Measurements from ENCODE around the gene LGI1. TPM values are rescaled to one million over a fixed set of nuclear protein-coding genes. Genes with fewer than 3 reads are reported as not detected.

LGI1 gene
- total RNA-seq, 1 donor from 2014 or later = not detected

- no peak for TF ChIP-seq CTCF (IDR thresholded peaks at IDR 0.05; ENCODE audit: insufficient read depth, low read length, poor library complexity, severe bottlenecking)
- DNase-seq (ENCODE audit: low read depth) = no peak
- peaks cover 5% of the 10 kb centered on the region for H3K27me3 ChIP-seq (ENCODE audit: control insufficient read depth, insufficient read depth, low read length)
- H3K36me3 ChIP-seq (ENCODE audit: control insufficient read depth, insufficient read depth, low read length) = no peaks in the 10 kb centered on the region
- no peak overlapping the region for H3K4me3 ChIP-seq (ENCODE audit: low read depth, low read length)
These were observed 17.6 kb downstream of the LGI1 start for GRCh38 chr10:93775356-93775755.

- no peak for TF ChIP-seq CTCF (IDR thresholded peaks at IDR 0.05; ENCODE audit: insufficient read depth, low read length, poor library complexity, severe bottlenecking)
- DNase-seq (ENCODE audit: low read depth) = no peak
- Histone ChIP-seq H3K27me3 (ENCODE audit: control insufficient read depth, insufficient read depth, low read length) (peaks cover 5% of the 10 kb centered on the region), H3K36me3 (ENCODE audit: control insufficient read depth, insufficient read depth, low read length) (no peaks in the 10 kb centered on the region), H3K4me3 (ENCODE audit: low read depth, low read length) (no peak overlapping the region)
These were observed 19.4 kb downstream of the LGI1 start for GRCh38 chr10:93777092-93777491.

- H3K27me3 ChIP-seq (ENCODE audit: control insufficient read depth, insufficient read depth, low read length) = no peaks in the 10 kb centered on the region
These were observed 26.3 kb downstream of the LGI1 start for GRCh38 chr10:93784059-93784458.

GRCh38 chr10:93788413-93789208, 30.9 kb downstream of the LGI1 start:
- no peak for DNase-seq (ENCODE audit: low read depth)
- Histone ChIP-seq H3K4me3 (ENCODE audit: low read depth, low read length) (no peak overlapping the region), H3K27me3 (ENCODE audit: control insufficient read depth, insufficient read depth, low read length) (peaks cover 2% of the 10 kb centered on the region), H3K36me3 (ENCODE audit: control insufficient read depth, insufficient read depth, low read length) (no peaks in the 10 kb centered on the region)
- no peak for TF ChIP-seq CTCF (IDR thresholded peaks at IDR 0.05; ENCODE audit: insufficient read depth, low read length, poor library complexity, severe bottlenecking)

More at GRCh38 chr10:93784059-93784458, 26.3 kb downstream of the LGI1 start:
- no peak for DNase-seq (ENCODE audit: low read depth)
- no peak for TF ChIP-seq CTCF (IDR thresholded peaks at IDR 0.05; ENCODE audit: insufficient read depth, low read length, poor library complexity, severe bottlenecking)
- H3K36me3 ChIP-seq (ENCODE audit: control insufficient read depth, insufficient read depth, low read length) = no peaks in the 10 kb centered on the region
- no peak overlapping the region for H3K4me3 ChIP-seq (ENCODE audit: low read depth, low read length)

GRCh38 chr10:93790439-93790838, 32.7 kb downstream of the LGI1 start:
- H3K4me3 ChIP-seq (ENCODE audit: low read depth, low read length) = no peak overlapping the region
- H3K27me3 ChIP-seq (ENCODE audit: control insufficient read depth, insufficient read depth, low read length) = peaks cover 2% of the 10 kb centered on the region
- no peak for DNase-seq (ENCODE audit: low read depth)
- H3K36me3 ChIP-seq (ENCODE audit: control insufficient read depth, insufficient read depth, low read length) = no peaks in the 10 kb centered on the region
- TF ChIP-seq CTCF (IDR thresholded peaks at IDR 0.05; ENCODE audit: insufficient read depth, low read length, poor library complexity, severe bottlenecking) = no peak

GRCh38 chr10:93796167-93796566, 38.4 kb downstream of the LGI1 start:
- no peak for DNase-seq (ENCODE audit: low read depth)
- H3K27me3 ChIP-seq (ENCODE audit: control insufficient read depth, insufficient read depth, low read length) = peaks cover 2% of the 10 kb centered on the region
- TF ChIP-seq CTCF (IDR thresholded peaks at IDR 0.05; ENCODE audit: insufficient read depth, low read length, poor library complexity, severe bottlenecking) = no peak
- no peaks in the 10 kb centered on the region for H3K36me3 ChIP-seq (ENCODE audit: control insufficient read depth, insufficient read depth, low read length)
- no peak overlapping the region for H3K4me3 ChIP-seq (ENCODE audit: low read depth, low read length)

Measured in kidney epithelial cell (primary cell).